Measurements from ENCODE around the gene FAM151A.

DNA sequence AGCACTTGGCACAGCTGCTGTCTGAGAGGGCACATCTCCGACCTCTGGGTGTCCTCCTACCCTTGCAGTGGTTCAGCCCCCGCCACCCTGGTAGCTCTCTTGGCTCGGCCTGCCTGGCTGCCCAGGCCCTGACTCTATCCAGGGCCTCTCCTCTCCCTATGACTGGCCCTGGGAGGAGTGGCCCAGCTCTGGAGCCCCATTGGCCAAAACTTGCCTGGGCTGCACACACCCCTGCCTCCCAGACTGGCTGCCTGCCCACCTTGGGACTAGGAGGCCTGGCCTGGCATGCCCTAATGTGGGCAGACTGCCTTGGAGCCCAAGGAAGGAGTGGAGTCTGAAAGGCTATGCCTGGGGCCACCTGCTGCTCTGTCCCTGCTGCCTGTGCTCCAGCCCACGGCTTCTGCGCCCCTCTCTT lies 41.7 kb downstream of the FAM151A start:
- TF ChIP-seq, protein P1, sequence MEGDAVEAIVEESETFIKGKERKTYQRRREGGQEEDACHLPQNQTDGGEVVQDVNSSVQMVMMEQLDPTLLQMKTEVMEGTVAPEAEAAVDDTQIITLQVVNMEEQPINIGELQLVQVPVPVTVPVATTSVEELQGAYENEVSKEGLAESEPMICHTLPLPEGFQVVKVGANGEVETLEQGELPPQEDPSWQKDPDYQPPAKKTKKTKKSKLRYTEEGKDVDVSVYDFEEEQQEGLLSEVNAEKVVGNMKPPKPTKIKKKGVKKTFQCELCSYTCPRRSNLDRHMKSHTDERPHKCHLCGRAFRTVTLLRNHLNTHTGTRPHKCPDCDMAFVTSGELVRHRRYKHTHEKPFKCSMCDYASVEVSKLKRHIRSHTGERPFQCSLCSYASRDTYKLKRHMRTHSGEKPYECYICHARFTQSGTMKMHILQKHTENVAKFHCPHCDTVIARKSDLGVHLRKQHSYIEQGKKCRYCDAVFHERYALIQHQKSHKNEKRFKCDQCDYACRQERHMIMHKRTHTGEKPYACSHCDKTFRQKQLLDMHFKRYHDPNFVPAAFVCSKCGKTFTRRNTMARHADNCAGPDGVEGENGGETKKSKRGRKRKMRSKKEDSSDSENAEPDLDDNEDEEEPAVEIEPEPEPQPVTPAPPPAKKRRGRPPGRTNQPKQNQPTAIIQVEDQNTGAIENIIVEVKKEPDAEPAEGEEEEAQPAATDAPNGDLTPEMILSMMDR (IDR thresholded peaks at IDR 0.05; ENCODE audit: poor library complexity, severe bottlenecking): no peak
- no peak for TF ChIP-seq EZH2 (IDR thresholded peaks at IDR 0.05; ENCODE audit: borderline replicate concordance, insufficient read depth, low read length, poor library complexity, severe bottlenecking)
- no peak for TF ChIP-seq RAD21 (conservative IDR thresholded peaks at IDR 0.05)
- TF ChIP-seq POLR2AphosphoS5 (IDR thresholded peaks at IDR 0.05): no peak
- TF ChIP-seq, protein P2, sequence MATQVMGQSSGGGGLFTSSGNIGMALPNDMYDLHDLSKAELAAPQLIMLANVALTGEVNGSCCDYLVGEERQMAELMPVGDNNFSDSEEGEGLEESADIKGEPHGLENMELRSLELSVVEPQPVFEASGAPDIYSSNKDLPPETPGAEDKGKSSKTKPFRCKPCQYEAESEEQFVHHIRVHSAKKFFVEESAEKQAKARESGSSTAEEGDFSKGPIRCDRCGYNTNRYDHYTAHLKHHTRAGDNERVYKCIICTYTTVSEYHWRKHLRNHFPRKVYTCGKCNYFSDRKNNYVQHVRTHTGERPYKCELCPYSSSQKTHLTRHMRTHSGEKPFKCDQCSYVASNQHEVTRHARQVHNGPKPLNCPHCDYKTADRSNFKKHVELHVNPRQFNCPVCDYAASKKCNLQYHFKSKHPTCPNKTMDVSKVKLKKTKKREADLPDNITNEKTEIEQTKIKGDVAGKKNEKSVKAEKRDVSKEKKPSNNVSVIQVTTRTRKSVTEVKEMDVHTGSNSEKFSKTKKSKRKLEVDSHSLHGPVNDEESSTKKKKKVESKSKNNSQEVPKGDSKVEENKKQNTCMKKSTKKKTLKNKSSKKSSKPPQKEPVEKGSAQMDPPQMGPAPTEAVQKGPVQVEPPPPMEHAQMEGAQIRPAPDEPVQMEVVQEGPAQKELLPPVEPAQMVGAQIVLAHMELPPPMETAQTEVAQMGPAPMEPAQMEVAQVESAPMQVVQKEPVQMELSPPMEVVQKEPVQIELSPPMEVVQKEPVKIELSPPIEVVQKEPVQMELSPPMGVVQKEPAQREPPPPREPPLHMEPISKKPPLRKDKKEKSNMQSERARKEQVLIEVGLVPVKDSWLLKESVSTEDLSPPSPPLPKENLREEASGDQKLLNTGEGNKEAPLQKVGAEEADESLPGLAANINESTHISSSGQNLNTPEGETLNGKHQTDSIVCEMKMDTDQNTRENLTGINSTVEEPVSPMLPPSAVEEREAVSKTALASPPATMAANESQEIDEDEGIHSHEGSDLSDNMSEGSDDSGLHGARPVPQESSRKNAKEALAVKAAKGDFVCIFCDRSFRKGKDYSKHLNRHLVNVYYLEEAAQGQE (IDR thresholded peaks at IDR 0.05; ENCODE audit: borderline replicate concordance): no peak
